ENCODE results near the gene EXOC7.

The EXOC7 gene

GRCh38 chr17:76051561-76051960, 52.0 kb downstream of the EXOC7 start:
- peaks cover 14% of the 10 kb centered on the region for H3K79me2 ChIP-seq (ENCODE audit: insufficient read depth, low read length)

GRCh38 chr17:76050538-76051467, 52.8 kb downstream of the EXOC7 start:
- DNase-seq: no peak
- ATAC-seq (ENCODE audit: insufficient read depth, low read depth): no peak
- Histone ChIP-seq H3K27ac (ENCODE audit: low read length) (no peak overlapping the region), H2AFZ (ENCODE audit: low read depth, low read length) (no peak overlapping the region), H3K9ac (ENCODE audit: low read depth, low read length) (no peak overlapping the region), H3K4me3 (ENCODE audit: low read depth in 1 of 2, low read length in 2 of 2) (no peak overlapping the region), H3K36me3 (ENCODE audit: insufficient read depth, low read length) (peaks cover 85% of the 10 kb centered on the region), H3K4me2 (ENCODE audit: insufficient read depth, low read length) (no peak overlapping the region), H4K20me1 (ENCODE audit: insufficient read depth, low read length) (no peaks in the 10 kb centered on the region), H3K79me2 (ENCODE audit: insufficient read depth, low read length) (peaks cover 9% of the 10 kb centered on the region), H3K4me1 (ENCODE audit: insufficient read depth, low read length) (no peaks in the 10 kb centered on the region), H3K27me3 (ENCODE audit: insufficient read depth, low read length, poor library complexity) (no peaks in the 10 kb centered on the region), H3K9me3 (ENCODE audit: insufficient read depth, low read length, severe bottlenecking) (no peaks in the 10 kb centered on the region)
- no peak for TF ChIP-seq EZH2 (IDR thresholded peaks at IDR 0.05; ENCODE audit: borderline replicate concordance, low read depth, low read length, severe bottlenecking)
- no peak for TF ChIP-seq CTCF (IDR thresholded peaks at IDR 0.05; ENCODE audit: borderline replicate concordance, extremely low read depth, low read length, poor library complexity, severe bottlenecking)

More at GRCh38 chr17:76051561-76051960, 52.0 kb downstream of the EXOC7 start:
- Histone ChIP-seq H3K4me2 (ENCODE audit: insufficient read depth, low read length) (no peak overlapping the region), H3K4me1 (ENCODE audit: insufficient read depth, low read length) (no peaks in the 10 kb centered on the region), H2AFZ (ENCODE audit: low read depth, low read length) (no peak overlapping the region), H3K9me3 (ENCODE audit: insufficient read depth, low read length, severe bottlenecking) (no peaks in the 10 kb centered on the region), H3K27ac (ENCODE audit: low read length) (no peak overlapping the region), H3K4me3 (ENCODE audit: low read depth in 1 of 2, low read length in 2 of 2) (no peak overlapping the region), H3K9ac (ENCODE audit: low read depth, low read length) (no peak overlapping the region), H3K27me3 (ENCODE audit: insufficient read depth, low read length, poor library complexity) (no peaks in the 10 kb centered on the region), H3K36me3 (ENCODE audit: insufficient read depth, low read length) (peaks cover 85% of the 10 kb centered on the region), H4K20me1 (ENCODE audit: insufficient read depth, low read length) (no peaks in the 10 kb centered on the region)
- DNase-seq (no peak), ATAC-seq (ENCODE audit: insufficient read depth, low read depth) (no peak)
- TF ChIP-seq EZH2 (IDR thresholded peaks at IDR 0.05; ENCODE audit: borderline replicate concordance, low read depth, low read length, severe bottlenecking) (no peak), CTCF (IDR thresholded peaks at IDR 0.05; ENCODE audit: borderline replicate concordance, extremely low read depth, low read length, poor library complexity, severe bottlenecking) (no peak)

- no peak for TF ChIP-seq CTCF (IDR thresholded peaks at IDR 0.05; ENCODE audit: borderline replicate concordance, extremely low read depth, low read length, poor library complexity, severe bottlenecking)
- no peak for TF ChIP-seq EZH2 (IDR thresholded peaks at IDR 0.05; ENCODE audit: borderline replicate concordance, low read depth, low read length, severe bottlenecking)
- Histone ChIP-seq H3K4me3 (ENCODE audit: low read depth in 1 of 2, low read length in 2 of 2) (no peak overlapping the region), H3K9ac (ENCODE audit: low read depth, low read length) (no peak overlapping the region), H3K4me2 (ENCODE audit: insufficient read depth, low read length) (no peak overlapping the region), H4K20me1 (ENCODE audit: insufficient read depth, low read length) (no peaks in the 10 kb centered on the region), H3K9me3 (ENCODE audit: insufficient read depth, low read length, severe bottlenecking) (no peaks in the 10 kb centered on the region), H3K27me3 (ENCODE audit: insufficient read depth, low read length, poor library complexity) (no peaks in the 10 kb centered on the region), H3K79me2 (ENCODE audit: insufficient read depth, low read length) (peaks cover 9% of the 10 kb centered on the region), H3K36me3 (ENCODE audit: insufficient read depth, low read length) (peaks cover 88% of the 10 kb centered on the region), H2AFZ (ENCODE audit: low read depth, low read length) (no peak overlapping the region), H3K27ac (ENCODE audit: low read length) (no peak overlapping the region), H3K4me1 (ENCODE audit: insufficient read depth, low read length) (no peaks in the 10 kb centered on the region)
- no peak for DNase-seq
- ATAC-seq (ENCODE audit: insufficient read depth, low read depth): no peak
These were observed 53.6 kb downstream of the EXOC7 start for GRCh38 chr17:76049836-76050537.
